Frontal cortex (tissue), 4 donors: ENCODE results near the gene FSD1. TPM values are rescaled to one million over a fixed set of nuclear protein-coding genes. Genes with fewer than 3 reads are reported as not detected.
"Not testable (repeated sequence)": the region's sequence is repeated elsewhere in the genome, so short reads cannot be mapped to it uniquely, and the experiment has no call there.

Experiments
- DNase-seq, 2 donors: peaks; one replicate each; pipeline ENCODE4 v3.0.0; 2012; ENCODE audit warnings: low spot score in 2 of 2
- FAIRE-seq: peaks from 2 replicates; lab custom pipeline; 2012; peaks lifted over from hg19 to GRCh38; lab: Jason Lieb, UNC
- total RNA-seq: library from RNA; depleted of rRNA; stranded (reverse); fragments of >200 nt; gene quantifications from one replicate; pipeline ENCODE4 v1.2.3, GENCODE V29; 2014
- donor health status: control.
- donor health status: control.
- donor health status: control.

FSD1 gene
- total RNA-seq, 1 donor from 2014 or later = 38.7 TPM

DNA sequence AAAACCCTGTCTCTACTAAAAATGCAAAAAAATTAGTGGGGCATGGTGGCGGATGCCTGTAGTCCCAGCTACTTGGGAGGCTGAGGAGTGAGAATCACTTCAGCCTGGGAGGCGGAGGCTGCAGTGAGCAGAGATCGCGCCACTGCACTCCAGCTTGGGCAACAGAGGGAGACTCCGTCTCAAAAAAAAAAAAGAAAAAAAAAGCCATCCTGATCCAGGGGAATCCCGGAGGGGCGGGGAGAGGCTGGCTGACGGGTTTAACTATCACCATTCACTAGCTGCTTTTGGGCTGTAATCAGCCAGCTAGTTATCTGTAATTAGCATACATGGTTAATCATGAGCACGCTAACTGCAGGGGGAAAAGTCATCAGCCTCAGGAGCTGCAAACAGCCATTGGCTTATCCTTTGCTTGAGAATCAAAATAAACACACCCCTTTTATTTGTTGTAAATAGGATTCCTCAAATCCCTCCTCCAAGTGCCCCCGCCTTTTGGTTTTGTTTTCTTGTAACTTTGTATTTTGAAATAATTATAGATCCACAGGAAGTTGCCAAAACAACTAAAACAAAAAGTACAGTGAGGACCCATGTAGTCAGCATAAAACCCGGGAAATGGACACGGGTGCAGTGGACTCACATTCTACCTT, 9.6 kb downstream of the FSD1 start:
- FAIRE-seq (no peak), DNase-seq (no peak)

DNA sequence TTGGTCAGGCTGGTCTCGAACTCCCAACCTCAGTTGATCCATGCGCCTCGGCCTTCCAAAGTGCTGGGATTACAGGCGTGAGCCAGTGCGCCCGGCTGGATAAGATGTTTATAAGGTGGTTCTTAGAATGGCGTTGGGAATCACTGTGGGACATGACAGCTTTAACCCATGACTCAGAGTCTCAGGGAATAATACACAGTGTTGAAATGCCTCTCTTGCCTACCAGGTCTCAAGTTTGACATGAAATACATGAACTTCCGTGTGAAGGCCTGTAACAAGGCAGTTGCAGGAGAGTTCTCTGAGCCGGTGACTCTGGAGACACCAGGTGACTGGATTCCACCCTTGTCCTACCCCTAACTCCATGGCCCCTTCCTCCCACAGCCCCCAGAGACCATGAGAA, 12.6 kb downstream of the FSD1 start:
- no peak for DNase-seq
- no peak for FAIRE-seq

DNA sequence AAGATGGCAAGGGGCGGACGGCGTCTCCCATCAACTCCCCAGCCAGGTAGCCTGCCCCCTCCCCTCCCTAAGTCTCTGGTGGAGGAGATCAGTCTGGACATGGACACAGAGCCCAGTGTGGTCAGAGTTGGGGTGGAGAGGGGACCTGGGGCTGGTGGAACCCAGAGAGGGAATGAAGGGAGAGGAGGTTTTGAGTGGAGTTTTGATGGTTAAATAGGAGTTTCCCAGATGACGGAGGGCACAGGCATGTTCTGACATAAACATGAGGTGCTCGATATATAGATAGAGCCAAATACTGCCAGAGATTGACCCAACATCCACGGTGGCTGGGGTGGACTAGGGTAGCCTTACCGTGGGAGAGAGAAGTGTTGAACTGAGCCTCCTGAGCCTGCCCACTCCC, 14.1 kb downstream of the FSD1 start:
- no peak for DNase-seq
- FAIRE-seq = no peak

DNA sequence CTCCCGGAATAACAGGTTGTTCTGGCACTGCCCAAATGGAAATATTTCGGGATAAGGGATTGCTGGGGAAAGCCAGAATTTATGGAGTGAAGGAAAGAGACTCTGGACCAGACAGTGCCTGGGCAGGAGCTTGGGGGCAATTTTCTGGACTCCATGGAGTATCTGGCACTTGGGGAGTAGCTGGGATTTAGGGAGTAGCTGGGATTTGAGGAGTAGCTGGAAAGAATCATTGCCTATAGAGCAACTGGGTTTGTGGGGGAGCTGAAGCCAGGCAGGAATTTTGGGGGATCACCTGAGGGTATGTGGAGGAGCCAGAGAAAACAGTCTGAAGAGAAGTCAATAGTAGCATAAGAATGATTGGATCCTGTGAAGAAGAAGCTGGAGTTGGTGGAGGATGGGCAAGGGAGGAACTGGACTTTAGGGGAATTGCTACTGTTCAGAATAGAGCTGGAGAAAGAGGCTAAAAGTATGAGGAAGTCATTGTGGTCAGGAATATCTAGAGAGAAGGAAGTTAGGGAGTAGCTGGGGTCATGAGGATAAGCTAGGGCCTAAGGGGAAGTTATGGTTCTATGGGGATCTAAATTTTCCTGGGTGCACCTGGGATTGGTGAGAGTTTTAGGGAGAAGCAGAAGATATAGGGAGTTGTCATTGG, 14.8 kb downstream of the FSD1 start:
- FAIRE-seq (no peak), DNase-seq (no peak)

DNA sequence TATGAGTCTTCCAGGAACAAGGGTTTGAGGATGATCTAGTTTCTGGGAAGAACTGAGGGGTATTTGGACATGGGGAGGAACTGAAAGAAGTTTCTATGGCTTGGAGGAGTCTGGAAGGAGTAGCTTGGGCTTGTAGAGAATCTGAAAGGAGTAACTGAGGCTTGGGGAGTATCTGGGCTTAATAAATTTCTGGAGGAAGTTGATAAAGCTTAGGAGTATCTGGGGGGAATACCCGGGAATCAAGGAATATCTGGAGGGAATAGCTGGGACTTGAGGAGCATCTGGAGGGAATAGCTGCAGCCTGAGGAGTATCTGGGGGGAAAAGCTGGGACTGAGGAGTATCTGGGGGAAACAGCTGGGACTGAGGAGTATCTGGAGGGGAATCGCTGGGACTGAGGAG, 16.0 kb downstream of the FSD1 start:
- FAIRE-seq (no peak), DNase-seq (no peak)

DNA sequence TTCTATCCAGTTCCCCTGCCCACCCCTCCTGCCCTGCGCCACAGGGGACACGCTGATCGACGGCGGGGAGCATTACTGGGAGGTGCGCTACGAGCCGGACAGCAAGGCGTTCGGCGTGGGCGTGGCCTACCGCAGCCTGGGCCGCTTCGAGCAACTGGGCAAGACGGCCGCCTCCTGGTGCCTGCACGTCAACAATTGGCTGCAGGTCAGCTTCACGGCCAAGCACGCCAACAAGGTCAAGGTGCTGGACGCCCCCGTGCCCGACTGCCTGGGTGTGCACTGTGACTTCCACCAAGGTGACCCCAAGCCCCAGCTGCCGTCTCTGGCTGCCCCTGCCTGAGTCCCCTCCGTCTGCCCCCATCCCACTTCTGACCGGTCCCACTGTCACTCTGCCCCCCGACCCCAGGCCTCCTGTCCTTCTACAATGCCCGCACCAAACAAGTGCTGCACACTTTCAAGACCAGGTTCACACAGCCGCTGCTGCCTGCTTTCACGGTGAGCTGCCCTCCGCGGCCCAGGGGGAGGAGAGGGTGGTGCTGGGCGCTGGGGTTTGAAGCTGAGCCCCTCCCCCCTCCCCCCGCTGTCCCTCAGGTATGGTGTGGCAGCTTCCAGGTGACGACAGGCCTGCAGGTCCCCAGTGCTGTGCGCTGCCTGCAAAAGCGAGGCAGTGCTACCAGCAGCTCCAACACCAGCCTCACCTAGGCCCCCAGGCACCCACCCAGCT, 18.7 kb downstream of the FSD1 start:
- DNase-seq (no peak), FAIRE-seq (no peak)

DNA sequence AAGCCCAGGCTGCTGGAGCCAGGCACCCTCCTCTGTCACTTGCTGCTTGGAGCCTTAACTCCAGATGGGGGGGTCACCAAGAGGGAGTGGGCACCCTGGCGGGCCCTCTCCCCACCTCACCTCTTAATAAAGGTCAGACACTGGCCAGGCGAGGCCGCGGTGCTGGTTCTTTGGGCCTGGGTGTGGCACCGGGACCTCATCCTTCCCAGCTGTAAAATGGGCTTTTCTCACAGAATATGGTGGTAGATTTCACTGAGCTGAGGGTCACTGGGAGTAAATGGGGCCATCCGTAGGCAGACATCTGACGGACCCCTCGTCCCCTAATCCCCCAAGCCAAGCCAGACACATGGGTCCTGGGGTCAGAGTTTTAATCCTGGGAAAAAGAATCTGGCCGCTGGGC, 19.3 kb downstream of the FSD1 start:
- DNase-seq (no peak), FAIRE-seq (no peak)

DNA sequence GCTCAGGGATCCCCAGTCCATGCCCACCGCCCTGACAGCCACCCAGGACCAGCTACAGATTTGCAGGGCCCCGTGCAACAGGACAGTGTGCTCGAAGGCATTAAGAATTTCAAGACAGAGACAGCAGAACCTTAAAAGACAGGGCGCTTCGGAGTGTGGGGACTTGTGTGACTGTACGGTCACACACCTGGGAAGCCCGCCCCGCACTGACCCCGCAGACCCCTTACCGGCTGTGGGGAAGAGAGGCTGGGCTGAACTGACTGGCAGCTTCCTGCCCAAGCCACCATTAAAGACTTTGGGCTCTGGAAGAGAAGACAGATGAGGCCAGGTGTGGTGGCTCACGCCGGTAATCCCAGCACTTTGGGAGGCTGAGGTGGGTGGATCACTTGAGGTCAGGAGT, 19.8 kb downstream of the FSD1 start:
- no peak for DNase-seq
- FAIRE-seq = no peak

DNA sequence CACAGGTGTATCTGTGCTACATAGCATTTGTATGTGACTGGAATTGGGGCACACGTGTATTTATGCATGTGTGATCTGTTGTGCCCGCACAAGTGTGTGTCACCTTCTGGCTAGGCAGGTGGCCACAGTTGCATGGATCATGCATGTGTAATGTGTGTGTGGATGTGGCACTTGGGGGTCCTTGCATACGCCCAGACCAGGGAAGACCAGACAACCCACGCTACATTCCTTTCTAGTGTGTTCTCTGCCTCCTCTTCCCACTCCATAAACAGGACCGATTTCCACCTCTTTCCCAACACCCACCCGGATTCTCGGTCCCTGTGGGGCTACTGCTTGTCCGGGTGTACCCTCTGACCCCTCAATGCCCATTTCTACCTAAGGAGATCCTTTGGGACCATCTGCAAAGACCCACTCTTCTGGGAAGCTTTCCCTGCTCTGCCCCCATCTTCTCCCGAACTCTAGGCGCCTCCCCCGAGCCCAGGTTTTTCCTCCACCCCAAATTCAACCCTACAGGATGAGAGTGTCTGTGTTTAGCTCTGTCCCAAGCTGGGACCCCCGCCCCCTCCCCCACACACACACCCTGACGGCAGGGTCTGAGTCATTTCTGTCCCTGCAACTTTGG, 21.9 kb downstream of the FSD1 start:
- DNase-seq = no peak
- no peak for FAIRE-seq

DNA sequence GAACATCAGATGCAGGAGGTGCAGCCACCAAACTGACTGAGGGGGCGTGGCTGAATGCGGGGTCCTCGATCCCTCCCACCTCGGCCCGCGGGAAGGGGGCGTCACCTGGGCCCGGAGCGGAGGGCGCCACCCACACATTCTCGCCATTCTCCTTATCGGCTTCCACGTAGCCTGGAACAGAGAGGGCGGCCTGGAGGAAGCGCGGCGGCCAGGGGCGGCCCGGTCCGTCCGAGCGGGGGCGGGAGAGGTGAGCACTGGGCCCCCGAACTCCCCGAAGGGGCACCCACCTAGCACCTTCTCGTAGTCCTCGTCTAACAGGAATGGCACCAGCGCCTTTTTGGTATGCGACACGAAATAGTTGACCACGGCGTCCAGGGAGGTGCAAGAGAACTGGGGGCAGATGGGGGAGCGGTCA, 22.4 kb downstream of the FSD1 start:
- FAIRE-seq (no peak), DNase-seq (no peak)

DNA sequence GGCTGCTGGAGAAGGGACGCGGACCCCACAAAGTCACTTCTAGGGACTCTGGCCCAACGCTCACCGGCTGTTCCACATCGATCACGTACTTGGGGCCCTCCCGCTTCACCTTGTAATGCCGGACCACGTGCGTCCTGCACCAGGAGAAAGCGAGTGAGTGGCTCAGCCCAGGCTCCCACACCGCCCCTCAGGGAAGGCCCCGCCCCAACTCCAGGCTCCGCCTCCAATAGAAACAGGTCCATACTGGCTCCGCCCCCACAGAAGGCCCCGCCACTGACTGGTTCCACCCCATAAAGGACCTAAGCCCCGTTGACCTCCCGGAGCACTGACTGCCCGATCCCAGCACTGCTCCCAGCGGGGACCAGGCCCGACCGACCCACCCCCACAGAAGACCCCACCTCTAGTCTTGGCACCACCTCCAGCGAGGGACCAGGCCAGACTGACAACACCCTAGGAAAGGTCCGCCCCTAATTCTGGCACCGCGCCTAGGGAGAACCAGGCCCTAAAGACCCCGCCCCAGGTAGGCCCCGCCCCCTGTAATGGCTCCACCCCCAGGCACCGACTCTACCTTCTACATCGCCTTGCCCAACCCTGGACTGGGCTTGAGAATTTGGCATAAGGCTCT, 23.0 kb downstream of the FSD1 start:
- FAIRE-seq = no peak
- DNase-seq = peak; percentile 50 to 55

DNA sequence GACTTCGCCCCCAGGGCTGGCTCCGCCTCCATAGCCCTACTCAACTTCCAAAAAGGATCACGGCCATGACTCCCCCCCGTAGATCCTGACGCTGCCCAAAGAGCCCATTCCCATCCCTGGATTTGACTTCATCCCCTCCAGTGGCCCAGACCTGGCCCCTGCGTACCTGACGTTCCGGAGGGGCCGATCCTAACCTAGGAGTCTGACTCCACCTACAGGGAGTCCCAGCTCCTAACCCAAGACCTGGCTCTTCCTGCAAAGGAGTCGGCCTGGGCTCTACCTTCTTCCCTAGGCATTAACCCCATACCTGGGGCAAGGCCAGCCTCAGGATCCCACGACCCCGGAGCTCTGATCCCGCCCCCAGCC, 23.5 kb downstream of the FSD1 start:
- DNase-seq (no peak), FAIRE-seq (no peak)

DNA sequence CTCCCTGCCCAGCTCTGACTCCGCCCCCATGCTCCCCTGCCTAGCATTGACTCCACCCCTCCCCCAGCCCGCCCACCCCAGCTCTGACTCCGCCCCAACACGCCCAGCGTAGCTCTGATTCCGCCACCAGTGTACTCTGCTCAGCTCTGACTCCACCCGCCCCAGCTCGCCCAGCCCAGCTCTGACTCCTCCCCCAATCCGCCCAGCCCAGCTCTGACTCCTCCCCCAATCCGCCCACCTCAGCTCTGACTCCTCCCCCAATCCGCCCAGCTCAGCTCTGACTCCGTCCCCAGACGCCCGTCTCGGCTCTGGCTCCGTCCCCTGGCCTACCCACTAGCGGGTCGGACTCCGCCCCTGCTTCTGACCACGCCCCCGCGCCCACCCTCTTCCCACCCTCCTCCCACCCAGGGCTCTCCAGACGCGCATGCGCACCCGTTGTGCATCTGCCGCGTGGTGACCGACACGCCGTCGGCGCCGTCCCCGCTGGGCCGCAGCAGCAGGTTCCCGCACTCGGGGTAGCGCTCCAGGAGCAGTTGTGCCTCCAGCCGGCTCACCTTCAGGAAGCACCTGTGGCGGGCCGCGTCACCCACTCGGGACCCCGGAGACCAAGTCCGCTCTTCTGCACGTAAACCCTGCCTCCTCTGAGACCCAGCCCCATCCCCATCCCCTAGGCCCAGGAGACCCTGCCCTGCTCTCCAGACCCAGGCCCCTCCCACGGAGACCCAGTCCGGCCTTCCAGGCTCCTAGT, 24.0 kb downstream of the FSD1 start:
- FAIRE-seq (no peak), DNase-seq (peak; percentile 96 to 98)

DNA sequence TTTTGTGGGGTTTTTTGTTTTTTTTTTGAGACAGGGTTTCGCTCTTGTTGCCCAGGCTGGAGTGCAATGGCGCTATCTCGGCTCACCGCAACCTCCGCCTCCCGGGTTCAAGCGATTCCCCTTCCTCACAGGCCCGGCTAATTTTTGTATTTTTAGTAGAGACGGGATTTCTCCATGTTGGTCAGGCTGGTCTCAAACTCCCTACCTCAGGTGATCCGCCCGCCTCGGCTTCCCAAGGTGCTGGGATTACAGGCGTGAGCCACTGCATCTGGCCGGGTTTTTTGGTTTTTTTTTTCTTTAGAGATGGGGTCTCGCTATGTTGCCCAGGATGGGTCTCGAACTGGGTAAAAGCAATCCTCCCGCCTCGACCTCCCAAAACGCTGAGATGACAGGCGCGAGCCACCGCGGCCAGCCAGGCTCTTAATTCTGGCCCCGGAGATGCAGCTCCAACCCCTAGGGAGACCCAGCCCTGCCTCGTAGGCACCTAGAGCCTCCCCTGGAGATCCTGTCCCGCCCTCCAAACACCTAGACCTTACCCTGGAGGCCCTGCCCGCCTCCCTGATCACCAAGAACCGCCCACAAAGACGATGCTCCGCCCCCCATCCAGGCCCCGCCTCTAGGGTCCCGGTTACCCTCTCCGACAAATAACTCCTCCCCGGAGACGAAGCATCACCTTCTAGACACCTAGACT, 24.7 kb downstream of the FSD1 start:
- not testable (repeated sequence) for FAIRE-seq, DNase-seq

DNA sequence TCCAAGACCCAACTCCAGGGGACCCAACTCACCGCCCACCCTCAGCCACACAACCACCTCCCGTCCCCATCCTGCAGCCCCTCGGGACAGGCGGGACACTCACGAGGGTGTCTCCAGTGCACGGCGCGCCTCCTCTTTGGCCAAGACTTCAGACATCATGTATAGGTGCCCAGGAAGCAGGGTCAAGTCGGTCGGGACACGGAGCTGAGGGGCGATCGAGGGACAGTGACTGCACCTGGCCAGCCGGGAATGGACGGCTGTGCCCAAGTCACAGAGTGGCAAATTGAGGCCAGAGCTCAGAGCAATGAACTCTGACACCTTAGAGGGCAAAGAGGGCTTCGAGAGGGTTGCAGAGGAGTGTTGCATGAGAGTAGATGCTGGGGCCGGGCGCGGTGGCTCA, 25.5 kb downstream of the FSD1 start:
- FAIRE-seq (no peak), DNase-seq (no peak)

DNA sequence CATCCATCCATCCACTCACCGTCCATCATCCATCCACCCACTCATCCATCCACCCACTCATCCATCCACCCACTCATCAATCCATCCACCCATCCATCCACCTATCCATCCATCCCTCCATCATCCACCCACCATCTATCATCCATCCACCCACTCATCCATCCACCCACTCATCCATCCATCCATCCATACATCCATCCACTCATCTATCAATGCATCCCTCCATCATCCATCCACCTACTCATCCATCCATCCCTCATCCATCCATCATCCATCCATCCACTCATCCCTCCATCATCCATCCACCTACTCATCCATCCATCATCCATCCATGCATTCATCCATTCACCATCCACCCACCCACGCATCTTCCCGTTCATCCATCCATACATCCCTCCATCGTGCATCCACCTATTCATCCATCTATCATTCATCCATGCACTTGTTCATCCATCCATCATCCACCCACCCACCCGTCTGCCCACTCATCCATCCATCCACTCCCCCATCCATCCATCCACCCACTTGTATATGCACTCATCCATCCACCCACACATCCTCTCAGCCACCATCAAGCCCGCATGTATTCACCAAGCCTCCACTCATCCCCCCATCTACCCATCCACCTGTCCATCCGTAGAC, 30.7 kb downstream of the FSD1 start:
- DNase-seq = no peak

DNA sequence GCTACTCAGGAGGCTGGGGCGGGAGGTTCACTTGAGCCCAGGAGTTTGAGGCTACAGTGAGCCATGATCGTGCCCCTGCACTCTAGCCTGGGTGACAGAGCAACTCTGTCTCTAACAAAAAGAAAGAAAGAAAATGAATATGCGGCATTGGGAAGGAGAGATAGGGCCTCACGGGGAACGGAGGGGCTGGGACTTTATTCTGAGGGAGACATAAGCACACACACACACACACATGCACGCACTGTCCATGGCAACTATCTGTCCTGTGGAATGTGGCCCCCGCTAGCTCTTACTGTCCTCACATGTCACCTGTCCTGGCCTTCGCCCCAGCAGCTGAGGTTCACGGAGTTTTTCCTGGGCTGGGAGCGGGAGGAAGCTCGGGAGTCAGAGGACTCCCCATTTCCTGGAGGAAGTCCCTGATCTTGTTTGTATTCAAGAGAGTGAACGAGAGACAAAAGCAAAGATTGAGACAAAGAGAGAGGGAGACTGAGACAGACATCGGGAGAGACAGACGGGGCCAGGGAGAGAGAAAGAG, 33.6 kb downstream of the FSD1 start:
- DNase-seq (no peak), FAIRE-seq (no peak)

More for the DNA sequence above, 30.7 kb downstream of the FSD1 start:
- FAIRE-seq = no peak
